A549 (cell line): ENCODE results near the gene ARAP1. TPM values are rescaled to one million over a fixed set of nuclear protein-coding genes. Genes with fewer than 3 reads are reported as not detected.

Source experiments
- ATAC-seq, 2 experiments: fragments of 200-7000 bp in 1 of 2; fragments of >200 bp in 1 of 2; cut with Nextera tagmentation in 1 of 2; cut with Tn5 transposase in 1 of 2; 3 replicates each; pipeline versions ENCODE4 v1.8.0 to v1.9.1; 2018 to 2020; ENCODE audit warnings: mild to moderate bottlenecking in 1 of 2, moderate library complexity in 1 of 2
- CTCF ChIA-PET: fragments of 300-600 bp; sonication (Branson Sonifier 250); formaldehyde crosslinking; extraction: SDS; loops from one replicate; lab custom pipeline; 2021; ENCODE audit warnings: antibody characterized with exemption, inconsistent platforms; lab: Yijun Ruan, JAX
- POLR2A ChIA-PET: fragments of 350-600 bp; formaldehyde crosslinking; extraction: SDS; loops from one replicate; lab custom pipeline; 2021; ENCODE audit warnings: antibody characterized with exemption, inconsistent platforms; lab: Yijun Ruan, JAX
- DNase-seq, 2 experiments: peaks; one replicate each; pipeline versions ENCODE4 v3.0.0 to v3.0.0-alpha.2; 2011 to 2016; ENCODE audit warnings: low read depth in 1 of 2, low spot score in 1 of 2
- FAIRE-seq: peaks from 2 replicates; lab custom pipeline; 2011; peaks lifted over from hg19 to GRCh38; lab: Jason Lieb, UNC
- H3K27ac ChIP-seq, 2 experiments: fragments of >200 bp; sonication (Bioruptor Twin); formaldehyde crosslinking; 3 replicates each; pipeline ENCODE4 v1.5.1; 2016 to 2017
- H3K4me1 ChIP-seq: fragments of >200 bp; sonication (Bioruptor Twin); formaldehyde crosslinking; 3 replicates; pipeline ENCODE4 v1.6.1; 2016
- H3K4me2 ChIP-seq: fragments of >200 bp; sonication (Bioruptor Twin); formaldehyde crosslinking; 3 replicates; pipeline ENCODE4 v1.6.1; 2016
- H3K4me3 ChIP-seq: fragments of >200 bp; sonication (Bioruptor Twin); formaldehyde crosslinking; 3 replicates; pipeline ENCODE4 v1.5.1; 2016
- H3K9me3 ChIP-seq: fragments of >200 bp; sonication (Bioruptor Twin); formaldehyde crosslinking; 3 replicates; pipeline ENCODE4 v1.6.1; 2016
- CBX8 ChIP-seq: fragments of 200-600 bp; sonication (generic); IDR thresholded peaks from 2 replicates; pipeline ENCODE4 v1.6.1; 2016
- EHF ChIP-seq: fragments of 250-450 bp; sonication (Bioruptor Pico); IDR thresholded peaks from 2 replicates; pipeline ENCODE4 v1.5.0; 2020; ENCODE audit warnings: mild to moderate bottlenecking
- ELK1 ChIP-seq: fragments of 150-350 bp; IDR thresholded peaks from 2 replicates; pipeline ENCODE4 v1.6.1; 2014; ENCODE audit warnings: low read depth, mild to moderate bottlenecking, low read length
- FOXS1 ChIP-seq: fragments of 250-450 bp; sonication (Bioruptor Pico); IDR thresholded peaks from 2 replicates; pipeline ENCODE4 v1.5.0; 2020; ENCODE audit warnings: mild to moderate bottlenecking, moderate library complexity
- GATA3 ChIP-seq: IDR thresholded peaks from 2 replicates; pipeline ENCODE4 v1.6.1; 2012; ENCODE audit warnings: borderline replicate concordance
- HDAC2 ChIP-seq: fragments of 200-600 bp; sonication (generic); IDR thresholded peaks from 2 replicates; pipeline ENCODE4 v1.6.1; 2016
- HES2 ChIP-seq: fragments of >200 bp; sonication (Bioruptor Twin); formaldehyde crosslinking; IDR thresholded peaks from 2 replicates; pipeline ENCODE4 v1.6.1; 2016
- HOXA7 ChIP-seq: fragments of 250-450 bp; sonication (Bioruptor Pico); IDR thresholded peaks from 2 replicates; pipeline ENCODE4 v1.5.0; 2020; ENCODE audit warnings: mild to moderate bottlenecking, moderate library complexity
- MAZ ChIP-seq: fragments of 150-350 bp; IDR thresholded peaks from 2 replicates; pipeline ENCODE4 v1.6.1; 2014; ENCODE audit warnings: antibody characterized with exemption, low read depth, low read length, borderline replicate concordance
- MYC ChIP-seq: IDR thresholded peaks from 2 replicates; pipeline ENCODE4 v1.6.1; 2012; ENCODE audit warnings: mild to moderate bottlenecking, inconsistent platforms, low read length, improper control_type of control experiment, borderline replicate concordance
- PBX3 ChIP-seq: IDR thresholded peaks from 2 replicates; pipeline ENCODE4 v1.6.1; 2012
- POLR2AphosphoS2 ChIP-seq: conservative IDR thresholded peaks from 2 replicates; pipeline ENCODE4 v1.6.1; 2012; ENCODE audit warnings: low read length, improper control_type of control experiment, inconsistent platforms
- RNF2 ChIP-seq: fragments of 200-600 bp; sonication (generic); IDR thresholded peaks from 2 replicates; pipeline ENCODE4 v1.6.1; 2016; ENCODE audit warnings: low read depth, mild to moderate bottlenecking, antibody characterized with exemption, moderate library complexity, borderline replicate concordance
- ZC3H11A ChIP-seq: fragments of 450-650 bp; IDR thresholded peaks from 2 replicates; pipeline ENCODE4 v1.6.1; 2014; ENCODE audit warnings: antibody characterized with exemption, mild to moderate bottlenecking
- ZNF302 ChIP-seq: fragments of 250-450 bp; sonication (Bioruptor Pico); IDR thresholded peaks from 2 replicates; pipeline ENCODE4 v1.9.0; 2021; ENCODE audit warnings: inconsistent platforms, mild to moderate bottlenecking, moderate library complexity
- WGBS: methylation state at CpG from one replicate; pipeline ENCODE4 v1.1.6; 2017; ENCODE audit errors: missing lambda C conversion rate; 5-methylcytosine and 5-hydroxymethylcytosine counted together
- polyA plus RNA-seq, 4 experiments: library from polyadenylated mRNA; depleted of rRNA in 3 of 4; stranded (reverse); fragments of >200 nt; fragmentation: RNase III in 1 of 4; extraction: RNeasy Plus Mini Kit Qiagen cat#74134 plus additional on column Dnase treatment in 1 of 4; gene quantifications; 2 replicates in 3 of 4; 3 replicates in 1 of 4; pipeline ENCODE4 v1.2.3, GENCODE V29; 2011 to 2017

Gene ARAP1
- polyA plus RNA-seq, 2 of the 4 experiments (the other 2 are of a cell fraction) = 29.5 to 30.1 TPM

- H3K27ac ChIP-seq = no peak overlapping the region
- CTCF ChIA-PET = interaction anchor here (0.6 to 3.8 kb wide), 7 partner anchors 10 to 394 kb away, joined by 3 to 35 read pairs (median 5); partner anchors contain the start of gene STARD10
- ATAC-seq (no peak), DNase-seq (no peak), FAIRE-seq (no peak)
- no peak overlapping the region for H3K4me3 ChIP-seq
- H3K4me1 ChIP-seq = peaks cover 30% of the 10 kb centered on the region
- no peaks in the 10 kb centered on the region for H3K9me3 ChIP-seq
- WGBS = 88% methylated on average over 2 of the region's 2 CpGs
- TF ChIP-seq POLR2AphosphoS2 (no peak), HES2 (no peak), ZC3H11A (no peak), ZNF302 (CRISPR knock-in tag) (no peak), MAZ (no peak)
- TF ChIP-seq, all 56 proteins: peak for 0
- H3K4me2 ChIP-seq = no peak overlapping the region
- POLR2A ChIA-PET = interaction anchor here (1.4 kb wide), 1 partner anchor 11 kb away, joined by 4 read pairs; the partner anchor contains the start of gene STARD10
Observed at GRCh38 chr11:72783144-72783905, 31.1 kb upstream of the ARAP1 start.

DNA sequence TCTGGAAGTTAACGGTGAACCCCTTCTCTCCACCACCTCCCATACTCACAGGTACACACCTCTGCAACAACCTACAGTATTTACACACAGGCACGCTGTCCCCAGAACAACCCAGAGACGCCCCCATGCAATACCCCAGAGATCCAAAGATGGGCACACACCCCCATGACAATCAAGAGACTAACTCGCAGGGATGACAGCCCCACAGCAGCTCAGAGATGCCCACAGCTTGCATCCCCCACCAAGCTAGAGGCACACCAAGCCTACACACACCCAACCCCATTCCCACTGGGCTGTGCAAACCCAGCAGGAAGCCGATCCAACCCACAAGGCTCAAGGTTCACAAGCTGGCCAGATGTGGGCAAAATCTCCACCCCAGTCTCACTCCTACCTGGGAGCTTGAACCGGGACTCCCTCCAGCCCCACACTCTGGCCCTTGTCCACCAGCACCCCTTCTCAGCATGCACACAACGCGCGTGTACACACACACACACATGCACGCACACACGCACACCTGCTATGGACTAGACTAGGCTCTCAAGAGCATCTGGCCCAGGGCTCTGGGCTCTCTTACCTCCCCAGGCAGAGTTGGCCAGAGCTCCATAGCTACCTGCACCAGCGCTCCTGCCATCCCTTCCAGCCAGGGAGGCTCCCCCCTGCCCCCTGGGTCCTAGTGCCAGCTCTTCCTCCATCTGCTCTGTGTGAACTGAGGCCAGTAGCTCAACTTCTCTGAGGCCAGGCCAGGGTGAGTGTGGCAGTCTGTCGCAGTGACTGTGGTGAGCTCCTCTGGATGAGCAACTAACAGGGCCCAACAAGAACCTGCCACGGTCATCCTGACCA is 30.1 kb upstream of the ARAP1 start:
- POLR2A ChIA-PET = interaction anchor here (1.4 kb wide), 1 partner anchor 12 kb away, joined by 4 read pairs; the partner anchor contains the start of gene STARD10

GRCh38 chr11:72781313-72782080 is 29.3 kb upstream of the ARAP1 start:
- Histone ChIP-seq H3K4me2 (peak overlapping the region; percentile 98), H3K9me3 (no peaks in the 10 kb centered on the region), H3K27ac (peak overlapping the region; percentile 61 to 94), H3K4me1 (peaks cover 36% of the 10 kb centered on the region), H3K4me3 (peak overlapping the region; percentile 59)
- DNase-seq (peak in 1 of 2 experiments; percentile 77), FAIRE-seq (no peak), ATAC-seq (peak; percentile 60 to 63; a peak in 5 of 6 replicates)
- no peak for TF ChIP-seq PBX3
- no peak for TF ChIP-seq MYC
- no peak for TF ChIP-seq HOXA7 (CRISPR knock-in tag)
- no peak for TF ChIP-seq CBX8
- no peak for TF ChIP-seq ELK1
- no peak for TF ChIP-seq FOXS1
- no peak for TF ChIP-seq RNF2
- no peak for TF ChIP-seq HDAC2
- POLR2A ChIA-PET = interaction anchor here (0.6 to 1.4 kb wide), 2 partner anchors 13 to 16 kb away, joined by 4 read pairs; partner anchors contain the start of gene STARD10
- WGBS = 3% methylated on average over 26 of the region's 89 CpGs
- CTCF ChIA-PET = interaction anchor here (1.0 to 3.6 kb wide), 7 partner anchors 8 to 396 kb away, joined by 3 to 35 read pairs (median 5); partner anchors contain the start of gene STARD10

More for the DNA sequence above, 30.1 kb upstream of the ARAP1 start:
- Histone ChIP-seq H3K9me3 (no peaks in the 10 kb centered on the region), H3K27ac (peak overlapping the region; percentile 61 to 94), H3K4me2 (peak overlapping the region; percentile 98), H3K4me3 (peak overlapping the region; percentile 59), H3K4me1 (peaks cover 36% of the 10 kb centered on the region)
- FAIRE-seq (no peak), ATAC-seq (peak; percentile 17 to 53; a peak in 3 of 6 replicates), DNase-seq (no peak)
- CTCF ChIA-PET = interaction anchor here (0.6 to 3.6 kb wide), 10 partner anchors 9 to 395 kb away, joined by 3 to 35 read pairs (median 4); partner anchors contain the start of gene STARD10
- TF ChIP-seq EHF (CRISPR knock-in tag) = no peak
- TF ChIP-seq GATA3 = no peak
- no peak for TF ChIP-seq MAZ
- 60% methylated on average over 13 of the region's 14 CpGs for WGBS
